SK-N-SH (cell line): ENCODE data around the gene TMOD3.

Experiments
- CTCF ChIP-seq: fragments of 200-600 bp; sonication (generic); IDR thresholded peaks from 2 replicates; pipeline ENCODE4 v1.6.1; 2017; ENCODE audit warnings: antibody characterized with exemption, mild to moderate bottlenecking, moderate library complexity
- ELF1 ChIP-seq: IDR thresholded peaks from 2 replicates; pipeline ENCODE4 v1.4.0; 2012
- EP300 ChIP-seq, 2 experiments: IDR thresholded peaks; 2 replicates each; pipeline versions ENCODE4 v1.4.0 to v1.6.1; 2012; ENCODE audit warnings: borderline replicate concordance in 1 of 2, low read depth in 1 of 2, low read length in 1 of 2
- GABPA ChIP-seq: IDR thresholded peaks from 2 replicates; pipeline ENCODE4 v1.4.0; 2012; ENCODE audit warnings: low read depth, mild to moderate bottlenecking
- MAX ChIP-seq: IDR thresholded peaks from 2 replicates; pipeline ENCODE4 v1.4.0; 2012; ENCODE audit warnings: low read depth
- MEF2A ChIP-seq: IDR thresholded peaks from 2 replicates; pipeline ENCODE4 v1.4.0; 2012; ENCODE audit warnings: low read depth, borderline replicate concordance
- MXI1 ChIP-seq: IDR thresholded peaks from 2 replicates; pipeline ENCODE4 v1.6.1; 2012; ENCODE audit warnings: mild to moderate bottlenecking, low read depth, low read length, improper control_type of control experiment
- NFIC ChIP-seq: IDR thresholded peaks from 2 replicates; pipeline ENCODE4 v1.4.0; 2012; ENCODE audit warnings: borderline replicate concordance
- POLR2AphosphoS5 ChIP-seq: IDR thresholded peaks from 2 replicates; pipeline ENCODE4 v1.6.1; 2012; ENCODE audit warnings: low read depth, low read length
- TAF1 ChIP-seq: IDR thresholded peaks from 2 replicates; pipeline ENCODE4 v1.6.1; 2012; ENCODE audit warnings: low read depth, mild to moderate bottlenecking, low read length, moderate library complexity, borderline replicate concordance
- USF2 ChIP-seq: fragments of 150-350 bp; IDR thresholded peaks from 2 replicates; pipeline ENCODE4 v1.6.1; 2017; ENCODE audit warnings: antibody characterized with exemption, low read length, low read depth, borderline replicate concordance
- YY1 ChIP-seq: IDR thresholded peaks from 2 replicates; pipeline ENCODE4 v1.4.0; 2012; ENCODE audit warnings: low read depth, mild to moderate bottlenecking

GRCh38 chr15:51883271-51883837 lies 53.9 kb downstream of the TMOD3 start:
- no peak for TF ChIP-seq MAX
- TF ChIP-seq CTCF = no peak
- TF ChIP-seq MEF2A = no peak
- no peak for TF ChIP-seq YY1
- no peak for TF ChIP-seq EP300 (IDR thresholded peaks at IDR 0.05; ENCODE audit: borderline replicate concordance in 1 of 2, low read depth in 1 of 2, low read length in 1 of 2)
- no peak for TF ChIP-seq USF2
- TF ChIP-seq ELF1 = no peak
- no peak for TF ChIP-seq GABPA
- TF ChIP-seq POLR2AphosphoS5 = no peak
- no peak for TF ChIP-seq TAF1
- TF ChIP-seq NFIC = no peak
- TF ChIP-seq MXI1 = no peak
